K562 (cell line): ENCODE results near the gene RRH. TPM values are rescaled to one million over a fixed set of nuclear protein-coding genes. Genes with fewer than 3 reads are reported as not detected.

Experiments
- ARID1B ChIP-seq: fragments of 450-650 bp; IDR thresholded peaks from 2 replicates; pipeline ENCODE4 v1.6.1; 2016; ENCODE audit warnings: antibody characterized with exemption, mild to moderate bottlenecking, inconsistent platforms
- ARID3B ChIP-seq: fragments of 250-450 bp; sonication (Bioruptor Pico); IDR thresholded peaks from 2 replicates; pipeline ENCODE4 v1.4.0; 2020; ENCODE audit warnings: borderline replicate concordance
- ATF3 ChIP-seq, 2 experiments: fragments of 450-650 bp in 1 of 2; sonication (generic) in 1 of 2; formaldehyde crosslinking in 1 of 2; IDR thresholded peaks in 1 of 2; conservative IDR thresholded peaks in 1 of 2; 2 replicates each; pipeline versions ENCODE4 v1.6.1 to v1.8.1; 2016 to 2023; ENCODE audit warnings: mild to moderate bottlenecking in 2 of 2, moderate library complexity in 2 of 2, inconsistent platforms in 1 of 2, missing genetic modification reagents in 1 of 2
- CC2D1A ChIP-seq: fragments of 450-650 bp; IDR thresholded peaks from 2 replicates; pipeline ENCODE4 v1.6.1; 2017; ENCODE audit warnings: mild to moderate bottlenecking
- DPF2 ChIP-seq: fragments of 450-650 bp; IDR thresholded peaks from 2 replicates; pipeline ENCODE4 v1.6.1; 2016
- EP400 ChIP-seq: fragments of 450-650 bp; IDR thresholded peaks from 2 replicates; pipeline ENCODE4 v1.6.1; 2017; ENCODE audit warnings: antibody characterized with exemption, mild to moderate bottlenecking, moderate library complexity
- HDAC1 ChIP-seq, 2 experiments: fragments of 450-650 bp; IDR thresholded peaks; 2 replicates each; pipeline ENCODE4 v1.6.1; 2016 to 2017; ENCODE audit warnings: inconsistent platforms in 1 of 2, mild to moderate bottlenecking in 1 of 2, moderate library complexity in 1 of 2
- KDM1A ChIP-seq, 2 experiments: fragments of 450-650 bp; IDR thresholded peaks; 2 replicates each; pipeline ENCODE4 v1.6.1; 2016; ENCODE audit warnings: mild to moderate bottlenecking in 2 of 2
- SIRT6 ChIP-seq: IDR thresholded peaks from one replicate; pipeline ENCODE4 v1.6.1; 2012; ENCODE audit warnings: low read depth, mild to moderate bottlenecking, control low read depth, inconsistent platforms, low read length, moderate library complexity
- THRA ChIP-seq: fragments of 450-650 bp; IDR thresholded peaks from 2 replicates; pipeline ENCODE4 v1.6.1; 2017; ENCODE audit warnings: mild to moderate bottlenecking, moderate library complexity
- USF1 ChIP-seq: sonication (generic); formaldehyde crosslinking; IDR thresholded peaks from 2 replicates; pipeline ENCODE4 v1.9.0; 2022; ENCODE audit warnings: mild to moderate bottlenecking, missing genetic modification reagents
- XRCC3 ChIP-seq: fragments of 450-650 bp; IDR thresholded peaks from 2 replicates; pipeline ENCODE4 v1.6.1; 2017; ENCODE audit warnings: mild to moderate bottlenecking, moderate library complexity
- ZC3H8 ChIP-seq: fragments of 450-650 bp; IDR thresholded peaks from 2 replicates; pipeline ENCODE4 v1.6.1; 2017
- ZKSCAN8 ChIP-seq: fragments of 200-800 bp; sonication (Bioruptor generic); IDR thresholded peaks from 2 replicates; pipeline ENCODE4 v1.6.1; 2016; ENCODE audit warnings: missing genetic modification characterization, missing compliant biosample characterization
- ZSCAN32 ChIP-seq: fragments of 450-650 bp; formaldehyde crosslinking; IDR thresholded peaks from 2 replicates; pipeline ENCODE4 v1.4.0; 2020; ENCODE audit warnings: mild to moderate bottlenecking, moderate library complexity
- polyA plus RNA-seq, 8 experiments: library from polyadenylated mRNA; depleted of rRNA in 4 of 8; stranded (reverse) in 5 of 8; unstranded in 3 of 8; fragments of >200 nt; fragmentation: Nextera tagmentation in 2 of 8; fragmentation: Illumina TruSeq in 1 of 8; extraction: Ambion mirVana in 2 of 8; extraction: Trizol in 1 of 8; gene quantifications; 2 replicates each; pipeline versions ENCODE4 v1.2.1 to v1.2.3, GENCODE V29; 2011 to 2014; ENCODE audit warnings: inconsistent platforms in 1 of 8, missing spikeins in 1 of 8
- total RNA-seq, 7 experiments: library from RNA; depleted of rRNA in 6 of 7; stranded (reverse); fragments of >200 nt in 6 of 7; fragmentation: Illumina TruSeq in 2 of 7; extraction: Trizol in 2 of 7; gene quantifications; 2 replicates each; pipeline versions ENCODE4 v1.2.1 to v1.2.3, GENCODE V29; 2011 to 2021; ENCODE audit warnings: low replicate concordance in 1 of 7
- TF ChIP-seq, protein P1 (sequence below), 2 experiments: fragments of 250-450 bp in 1 of 2; fragments of 450-650 bp in 1 of 2; sonication (Bioruptor Pico) in 1 of 2; IDR thresholded peaks; 2 replicates each; pipeline versions ENCODE4 v1.6.1 to v1.8.0; 2016 to 2021; ENCODE audit warnings: mild to moderate bottlenecking in 2 of 2, moderate library complexity in 2 of 2, missing compliant biosample characterization in 1 of 2, missing genetic modification characterization in 1 of 2

RRH gene
- total and polyA plus RNA-seq, 9 of the 15 experiments (the other 6 are each of a cell fraction or from before 2014, with no cell fraction given), result 0.04 to 0.31 (median 0.12) TPM; not detected in 3

DNA sequence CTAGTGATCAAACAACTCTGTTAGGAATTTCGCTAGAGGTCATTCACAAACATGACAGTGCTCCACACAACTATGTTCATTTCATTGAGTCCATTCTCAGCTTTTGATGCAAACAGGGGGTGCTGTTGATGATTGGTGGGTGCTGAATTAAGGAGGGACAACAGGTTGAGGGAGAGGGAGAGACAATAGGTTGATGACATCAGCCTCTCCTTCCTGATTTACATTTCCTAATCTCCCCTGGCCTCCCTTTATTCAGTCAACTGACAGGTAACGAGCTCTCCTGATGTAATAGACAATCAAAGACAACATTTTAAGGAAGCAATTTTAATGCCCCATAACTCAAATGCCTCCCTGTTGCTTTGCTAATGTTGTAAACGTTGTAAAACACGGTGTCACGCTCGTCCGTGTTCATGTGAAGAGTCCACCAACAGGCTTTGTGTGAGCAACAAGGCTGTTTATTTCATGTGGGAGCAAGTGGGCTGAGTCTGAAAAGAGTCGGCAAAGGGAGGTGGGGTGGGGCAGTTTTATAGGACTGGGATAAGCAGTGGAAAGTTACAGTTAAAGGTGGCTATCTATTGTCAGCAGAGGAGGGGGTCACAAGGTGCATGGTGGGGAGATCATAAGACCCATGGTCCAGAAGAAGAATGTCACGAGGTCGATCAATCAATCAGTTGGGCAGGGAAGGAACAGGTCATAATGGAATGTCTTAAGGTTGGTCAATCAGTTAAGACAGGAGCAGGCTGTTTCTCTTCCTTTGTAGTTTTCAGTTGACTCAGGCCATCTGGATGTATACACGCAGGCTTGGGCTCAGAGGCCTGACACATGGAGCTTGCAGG is 17.0 kb upstream of the RRH start (continued):
- TF ChIP-seq THRA (no peak), ZC3H8 (no peak), USF1 (CRISPR knock-in tag) (peak; percentile 47), DPF2 (peak; percentile 80), KDM1A (IDR thresholded peaks at IDR 0.05) (peak; percentile 23 to 50; a peak in 3 of 4 replicates), XRCC3 (no peak), SIRT6 (no peak), ZKSCAN8 (CRISPR knock-in tag) (0 out of 2 replicates have a peak, but pooled peaks have one; percentile 57), HDAC1 (IDR thresholded peaks at IDR 0.05) (peak in 1 of 2 experiments; percentile 37; a peak in 1 of 4 replicates), ZSCAN32 (CRISPR knock-in tag) (no peak), EP400 (peak; percentile 59; the same call in 1 of the 2 replicates), ARID1B (peak; percentile 82), CC2D1A (no peak), ATF3 (IDR thresholded peaks at IDR 0.05) (peak; percentile 68), ATF3 (CRISPR knock-in tag; conservative IDR thresholded peaks at IDR 0.05) (no peak), ARID3B (no peak)
- TF ChIP-seq, protein P1, sequence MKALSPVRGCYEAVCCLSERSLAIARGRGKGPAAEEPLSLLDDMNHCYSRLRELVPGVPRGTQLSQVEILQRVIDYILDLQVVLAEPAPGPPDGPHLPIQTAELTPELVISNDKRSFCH (CRISPR knock-in tag; IDR thresholded peaks at IDR 0.05), result no peak
- TF ChIP-seq, protein P1 (tag; IDR thresholded peaks at IDR 0.05), result 0 out of 2 replicates have a peak, but pooled peaks have one; percentile 44
